ENCODE results near the gene ZNF367.

Gene ZNF367

GRCh38 chr9:96343515-96344360 is 74.4 kb downstream of the ZNF367 start:
- H3K4me3 ChIP-seq (ENCODE audit: low read length): no peak overlapping the region
- DNase-seq (ENCODE audit: low read depth): no peak
- TF ChIP-seq CTCF (conservative IDR thresholded peaks at IDR 0.05; ENCODE audit: low read length): no peak

GRCh38 chr9:96342571-96343245 is 75.5 kb downstream of the ZNF367 start:
- DNase-seq (ENCODE audit: low read depth): no peak
- TF ChIP-seq CTCF (conservative IDR thresholded peaks at IDR 0.05; ENCODE audit: low read length): no peak
- no peak overlapping the region for H3K4me3 ChIP-seq (ENCODE audit: low read length)

GRCh38 chr9:96340707-96341106 is 77.5 kb downstream of the ZNF367 start:
- H3K4me3 ChIP-seq (ENCODE audit: low read length): no peak overlapping the region

GRCh38 chr9:96338299-96338698 is 79.9 kb downstream of the ZNF367 start:
- TF ChIP-seq CTCF (conservative IDR thresholded peaks at IDR 0.05; ENCODE audit: low read length): no peak
- no peak for DNase-seq (ENCODE audit: low read depth)
- no peak overlapping the region for H3K4me3 ChIP-seq (ENCODE audit: low read length)

More at GRCh38 chr9:96340707-96341106, 77.5 kb downstream of the ZNF367 start:
- no peak for TF ChIP-seq CTCF (conservative IDR thresholded peaks at IDR 0.05; ENCODE audit: low read length)
- no peak for DNase-seq (ENCODE audit: low read depth)

Measured in AG10803 (cell line).